Measurements from ENCODE around the gene SYN1. TPM values are rescaled to one million over a fixed set of nuclear protein-coding genes. Genes with fewer than 3 reads are reported as not detected.

SYN1 gene
- total RNA-seq, result 27.9 TPM

DNA sequence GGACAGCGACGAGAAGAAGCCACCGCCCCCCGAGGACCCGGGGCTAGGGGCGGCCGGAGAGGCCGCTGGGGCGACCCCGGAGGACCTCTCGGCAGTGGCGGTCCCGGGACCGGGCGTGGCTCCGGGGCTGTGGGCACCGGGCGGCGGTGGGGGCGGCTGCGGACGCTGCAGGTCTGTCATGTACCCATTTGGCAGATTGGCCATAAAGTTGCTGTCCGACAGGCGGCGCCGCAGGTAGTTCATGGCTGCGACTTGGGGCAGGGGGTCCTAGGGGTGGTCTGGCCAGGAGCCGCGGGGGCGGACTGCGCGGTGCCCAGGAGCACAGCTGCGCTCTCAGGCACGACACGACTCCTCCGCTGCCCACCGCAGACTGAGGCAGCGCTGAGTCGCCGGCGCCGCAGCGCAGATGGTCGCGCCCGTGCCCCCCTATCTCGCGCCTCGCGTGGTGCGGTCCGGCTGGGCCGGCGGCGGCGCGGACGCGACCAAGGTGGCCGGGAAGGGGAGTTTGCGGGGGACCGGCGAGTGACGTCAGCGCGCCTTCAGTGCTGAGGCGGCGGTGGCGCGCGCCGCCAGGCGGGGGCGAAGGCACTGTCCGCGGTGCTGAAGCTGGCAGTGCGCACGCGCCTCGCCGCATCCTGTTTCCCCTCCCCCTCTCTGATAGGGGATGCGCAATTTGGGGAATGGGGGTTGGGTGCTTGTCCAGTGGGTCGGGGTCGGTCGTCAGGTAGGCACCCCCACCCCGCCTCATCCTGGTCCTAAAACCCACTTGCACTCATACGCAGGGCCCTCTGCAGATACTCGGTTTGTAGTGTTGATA is at the start of gene SYN1:
TSS of gene SYN1 (minus strand) at position 372 of the 817 bp plus-strand sequence. CDS start at position 243, 129 bp downstream.

DNA sequence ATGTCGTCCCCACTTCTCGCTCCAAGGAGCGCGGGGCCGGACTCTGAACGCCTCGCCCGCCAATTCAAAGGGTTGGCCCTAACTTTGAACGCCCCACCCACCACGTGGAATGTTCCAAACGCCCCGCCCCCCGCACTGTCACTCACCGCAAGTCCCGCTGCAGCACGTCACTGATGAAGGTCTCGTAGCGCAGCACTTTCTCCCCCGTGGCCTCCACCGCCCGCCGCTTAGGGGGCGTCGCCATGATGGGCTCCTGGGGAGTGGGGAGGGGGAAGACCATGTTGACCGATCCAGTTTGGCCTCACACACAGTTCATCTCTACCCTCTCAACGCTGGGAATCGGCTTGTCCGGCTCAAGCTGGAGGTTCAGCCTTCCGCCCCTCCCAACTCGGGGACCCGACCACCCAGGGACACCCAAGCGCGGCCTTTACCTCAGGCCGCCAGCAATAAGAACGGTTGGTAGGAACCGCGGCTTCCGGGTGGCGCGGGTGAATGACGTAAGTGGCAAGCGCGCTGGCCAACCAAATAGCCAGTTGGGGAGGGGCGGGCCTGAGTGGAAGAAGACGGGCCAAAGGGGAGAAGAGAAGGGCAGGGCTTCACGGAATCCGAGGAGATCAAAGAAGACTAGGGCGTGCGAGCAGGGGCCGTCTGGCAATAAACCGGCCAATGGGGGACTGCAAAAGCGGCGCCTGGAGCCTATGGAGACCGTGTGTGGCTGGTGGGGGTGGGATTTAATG is 39.2 kb upstream of the SYN1 start, which contains the start of gene UXT:
TSS of gene UXT (minus strand) at position 497 of the 737 bp plus-strand sequence. CDS start at position 244, 253 bp downstream.

DNA sequence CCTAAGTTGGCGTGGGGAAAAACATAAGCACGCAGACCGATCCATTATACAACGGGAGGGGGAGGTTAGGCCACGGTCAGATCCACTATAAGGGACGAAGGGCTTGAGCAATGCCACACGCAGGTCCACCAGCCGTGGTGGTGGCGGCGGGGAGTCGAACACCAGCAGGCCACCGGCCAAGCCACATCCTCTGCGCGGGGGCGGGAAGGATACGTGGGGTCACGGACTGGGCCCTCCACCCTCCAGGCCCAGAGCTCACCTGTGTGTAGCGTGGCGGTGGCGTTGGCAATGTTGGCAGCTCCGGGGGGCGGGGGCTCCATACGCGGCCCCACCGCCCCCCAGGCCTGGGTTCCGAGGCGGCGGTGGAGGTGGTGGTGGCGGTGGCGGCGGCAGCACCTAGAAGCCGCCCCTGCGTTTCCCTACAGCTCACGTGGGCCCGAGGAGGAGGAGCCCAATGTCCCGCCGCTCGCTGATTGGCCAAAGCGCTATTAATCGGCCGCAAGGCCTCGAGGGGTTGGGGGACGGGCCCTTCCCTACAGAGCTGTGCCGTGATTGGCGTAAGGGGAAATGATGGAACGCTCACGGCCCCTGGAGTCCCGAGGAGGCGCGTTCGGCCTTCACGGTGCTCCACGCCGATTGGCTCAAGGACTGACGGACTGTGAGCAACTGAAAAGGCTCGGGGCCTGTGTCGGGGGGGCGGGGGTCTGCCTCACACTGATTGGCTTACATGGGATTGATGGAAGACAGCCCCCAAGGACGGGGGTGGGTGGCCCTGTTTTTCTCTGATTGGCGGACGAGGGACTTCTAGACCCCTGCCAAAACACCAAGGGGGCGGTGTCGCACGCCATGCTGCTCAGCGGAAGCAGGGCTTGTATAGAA is 30.7 kb upstream of the SYN1 start, which contains the start of gene ELK1:
TSS of gene ELK1 (minus strand) at position 400 of the 879 bp plus-strand sequence. CDS start 9,122 bp downstream, outside the sequence.

DNA sequence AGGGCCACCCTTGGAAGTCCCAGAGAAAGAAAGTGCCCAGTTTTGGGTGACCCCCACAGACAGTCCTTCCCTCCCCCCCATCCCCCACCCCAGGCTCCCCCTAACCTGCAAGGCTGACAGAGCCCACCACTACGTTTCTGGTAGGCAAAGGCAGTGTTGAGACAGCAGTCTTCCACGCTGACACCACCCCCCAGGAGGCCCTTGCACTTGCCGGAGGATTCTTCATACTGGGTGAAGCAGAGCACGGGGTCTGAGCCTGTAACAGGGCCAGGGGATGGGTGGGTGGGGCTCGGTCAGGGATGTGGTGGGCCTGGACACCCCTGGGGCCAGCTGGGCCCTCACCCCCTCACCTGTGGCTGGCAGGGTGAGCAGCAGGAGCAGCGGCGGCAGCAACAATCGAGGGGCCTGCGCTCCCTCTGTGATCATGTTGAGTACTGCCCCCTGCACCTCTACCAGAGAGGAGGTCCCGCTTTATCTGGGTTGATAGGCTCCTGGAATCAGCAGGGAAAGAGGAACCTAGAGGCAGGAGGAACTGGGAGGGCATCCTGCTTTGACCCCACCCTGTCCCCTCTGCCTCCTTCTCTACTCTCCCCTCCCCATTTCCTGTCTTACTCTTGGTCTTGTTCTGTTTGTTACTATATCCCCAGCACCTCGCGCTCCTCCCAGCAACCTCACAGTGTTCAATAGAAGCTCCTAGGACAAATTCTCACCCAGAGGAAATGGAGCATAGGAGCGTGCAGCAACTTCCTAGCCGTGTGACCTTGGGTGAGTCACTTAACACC is 10.0 kb upstream of the SYN1 start, which contains the start of gene CFP:
TSS of gene CFP (minus strand) at position 512 of the 782 bp plus-strand sequence. CDS start at position 426, 86 bp downstream.

DNA sequence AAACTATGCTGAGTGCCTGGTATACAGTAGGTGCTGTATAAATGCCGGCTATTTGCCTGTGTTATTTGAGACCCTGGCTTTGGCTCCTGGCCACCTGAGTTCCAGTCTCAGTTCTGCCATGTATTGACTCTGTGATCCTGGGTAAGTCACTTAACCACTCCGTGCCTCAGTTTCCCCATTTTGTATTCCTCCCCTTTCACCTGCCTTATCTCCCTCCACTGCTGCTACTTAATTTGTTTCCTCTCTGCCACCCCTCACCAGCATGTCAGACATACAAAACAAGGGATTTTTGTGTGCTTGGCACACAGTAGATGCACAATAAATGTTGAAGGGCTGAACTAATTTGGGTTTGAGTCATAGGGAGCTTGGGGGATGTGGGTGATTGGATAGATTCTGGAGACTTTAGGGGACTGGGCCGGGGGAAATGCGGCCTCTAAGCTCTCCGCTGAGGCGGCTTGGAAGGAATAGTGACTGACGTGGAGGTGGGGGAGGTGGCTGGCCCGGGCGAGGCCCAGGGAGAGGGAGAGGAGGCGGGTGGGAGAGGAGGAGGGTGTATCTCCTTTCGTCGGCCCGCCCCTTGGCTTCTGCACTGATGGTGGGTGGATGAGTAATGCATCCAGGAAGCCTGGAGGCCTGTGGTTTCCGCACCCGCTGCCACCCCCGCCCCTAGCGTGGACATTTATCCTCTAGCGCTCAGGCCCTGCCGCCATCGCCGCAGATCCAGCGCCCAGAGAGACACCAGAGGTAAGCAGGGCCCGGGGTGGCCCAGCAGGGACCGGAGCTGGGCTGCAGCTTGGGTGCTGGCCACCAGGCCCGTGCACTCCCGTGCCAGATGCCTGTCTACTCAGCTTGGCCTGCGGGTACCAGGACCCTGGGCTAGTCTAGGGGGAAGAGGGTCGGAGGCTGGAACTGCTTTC is 37.7 kb downstream of the SYN1 start, which contains the start of gene TIMP1:
TSS of gene TIMP1 (plus strand) at position 706 of the 917 bp plus-strand sequence. CDS start 980 bp downstream, outside the sequence.

DNA sequence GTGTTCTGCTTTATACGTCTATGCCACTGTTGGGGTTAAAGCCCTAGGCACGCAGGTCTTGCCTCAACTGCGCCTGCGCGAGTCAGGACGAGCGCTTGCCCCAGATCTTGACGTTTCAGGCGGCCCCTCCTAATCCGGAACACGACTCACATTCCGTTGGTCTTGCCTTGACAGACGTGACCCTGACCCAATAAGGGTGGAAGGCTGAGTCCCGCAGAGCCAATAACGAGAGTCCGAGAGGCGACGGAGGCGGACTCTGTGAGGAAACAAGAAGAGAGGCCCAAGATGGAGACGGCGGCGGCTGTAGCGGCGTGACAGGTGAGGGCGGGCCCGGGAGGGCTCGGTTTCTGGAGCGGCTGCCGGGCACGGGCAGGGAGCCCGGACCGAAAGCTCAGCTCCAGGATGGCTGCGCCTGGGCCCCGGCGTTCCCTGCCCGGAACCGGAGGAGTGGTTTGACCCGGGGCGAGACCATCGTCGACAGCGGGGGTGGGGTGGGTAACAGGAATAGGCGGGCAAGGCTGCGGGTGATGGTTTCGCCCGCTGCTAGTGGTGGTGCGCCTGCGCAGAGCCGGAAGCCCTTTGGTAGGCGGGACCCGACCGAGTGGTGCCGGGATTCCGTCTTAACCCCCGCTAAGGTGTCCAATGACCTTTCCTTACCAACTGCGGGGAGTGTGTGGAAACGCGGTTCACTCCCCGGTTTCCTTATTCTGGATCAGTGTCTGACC is 58.6 kb downstream of the SYN1 start, which contains the start of gene ARAF:
TSS of gene ARAF (plus strand) at position 272 of the 725 bp plus-strand sequence. CDS start 1,763 bp downstream, outside the sequence.

Small RNAs within 50 kb of the gene (small RNA-seq; reads per million reads assigned to genes)
- gene MIR4769 (ENCODE audit: low replicate concordance), result not detected

Other genes with a start within 250 kb of the SYN1 start
- gene ZNF157, start 249.3 kb downstream of the SYN1 start, total RNA-seq, result 5.0 TPM
- gene ZNF41, start 136.6 kb downstream of the SYN1 start, total RNA-seq, result 14.7 TPM
- gene ARAF, start 58.7 kb downstream of the SYN1 start, total RNA-seq, result 11.3 TPM
- 4.4 TPM for gene TIMP1, start 37.4 kb downstream of the SYN1 start, total RNA-seq
- gene CFP, start 10.1 kb upstream of the SYN1 start, total RNA-seq, result 1.3 TPM
- 14.4 TPM for gene ELK1, start 30.7 kb upstream of the SYN1 start, total RNA-seq
- gene UXT, start 39.3 kb upstream of the SYN1 start, total RNA-seq, result 67.6 TPM
- gene ZNF81, start 217.0 kb upstream of the SYN1 start, total RNA-seq, result 25.0 TPM